Endodermal cell (in vitro differentiated cells): ENCODE measurements around the gene MEPE. TPM values are rescaled to one million over a fixed set of nuclear protein-coding genes. Genes with fewer than 3 reads are reported as not detected.

Source experiments
- DNase-seq: peaks from one replicate; pipeline ENCODE4 v3.0.0-alpha.2; 2017
- H3K27ac ChIP-seq: 2 replicates; pipeline ENCODE4 v1.5.1; 2013; ENCODE audit warnings: mild to moderate bottlenecking, low read depth, low read length, moderate library complexity
- H3K27me3 ChIP-seq: 2 replicates; pipeline ENCODE4 v1.6.1; 2013; ENCODE audit warnings: mild to moderate bottlenecking, low read length, moderate library complexity; ENCODE audit not compliant: insufficient read depth, control insufficient read depth, poor library complexity, severe bottlenecking
- H3K36me3 ChIP-seq: 2 replicates; pipeline ENCODE4 v1.7.0; 2013; ENCODE audit warnings: mild to moderate bottlenecking, low read length, moderate library complexity; ENCODE audit not compliant: control insufficient read depth, insufficient read depth
- H3K4me1 ChIP-seq: one replicate; pipeline ENCODE4 v1.7.0; 2013; ENCODE audit warnings: low read length; ENCODE audit not compliant: control insufficient read depth, insufficient read depth
- H3K4me3 ChIP-seq: 2 replicates; pipeline ENCODE4 v1.5.1; 2013; ENCODE audit warnings: mild to moderate bottlenecking, low read length, moderate library complexity
- H3K9ac ChIP-seq: 2 replicates; pipeline ENCODE4 v1.6.1; 2013; ENCODE audit warnings: mild to moderate bottlenecking, low read length, moderate library complexity; ENCODE audit not compliant: poor library complexity, severe bottlenecking; ENCODE audit errors: extremely low read depth
- H3K9me3 ChIP-seq: 2 replicates; pipeline ENCODE4 v1.6.1; 2013; ENCODE audit warnings: mild to moderate bottlenecking, low read length, moderate library complexity; ENCODE audit not compliant: control insufficient read depth
- H3K27ac Mint-ChIP-seq: 2 replicates; pipeline ENCODE4 v1.8.0; 2020; ENCODE audit warnings: mixed read lengths
- H3K27me3 Mint-ChIP-seq: 2 replicates; pipeline ENCODE4 v1.8.0; 2021; ENCODE audit warnings: mild to moderate bottlenecking, mixed read lengths; ENCODE audit not compliant: insufficient read depth
- H3K36me3 Mint-ChIP-seq: 2 replicates; pipeline ENCODE4 v1.8.0; 2020; ENCODE audit warnings: low read depth, mixed read lengths
- H3K4me1 Mint-ChIP-seq: 2 replicates; pipeline ENCODE4 v1.8.0; 2020; ENCODE audit warnings: mixed read lengths
- H3K4me3 Mint-ChIP-seq: 2 replicates; pipeline ENCODE4 v1.8.0; 2020; ENCODE audit warnings: mild to moderate bottlenecking, moderate library complexity, mixed read lengths
- H3K9me3 Mint-ChIP-seq: 2 replicates; pipeline ENCODE4 v1.8.0; 2020; ENCODE audit warnings: mild to moderate bottlenecking, mixed read lengths
- CTCF ChIP-seq: fragments of 200-600 bp; sonication (generic); conservative IDR thresholded peaks from 2 replicates; pipeline ENCODE4 v1.5.0; 2021; ENCODE audit warnings: antibody characterized with exemption, mild to moderate bottlenecking
- WGBS, 2 experiments: methylation state at CpG; one replicate each; pipeline versions ENCODE4 v1.1.5 to v1.1.7; 2013; ENCODE audit warnings: missing lambda C conversion rate in 2 of 2, mixed read lengths in 1 of 2; ENCODE audit not compliant: insufficient coverage in 1 of 2, insufficient read length in 1 of 2; 5-methylcytosine and 5-hydroxymethylcytosine counted together
- total RNA-seq, 2 donors: library from RNA; stranded (reverse); fragmentation: NEBNext Ultra II Directional in 1 of 2; extraction: Animal tissue kit (Norgen Biotek cat#: 25700) in 1 of 2; gene quantifications; 2 replicates in 1 of 2; 3 replicates in 1 of 2; pipeline ENCODE4 v1.2.1, GENCODE V29; 2021

MEPE gene
- total RNA-seq, 2 donors from 2014 or later, result 0.37 to 0.89 TPM

- Histone ChIP-seq H3K4me1 (no peaks in the 10 kb centered on the region), H3K9ac (no peak overlapping the region), H3K27ac (no peak overlapping the region), H3K9me3 (peaks cover 4% of the 10 kb centered on the region), H3K27me3 (no peaks in the 10 kb centered on the region), H3K4me3 (no peak overlapping the region), H3K36me3 (peaks cover 14% of the 10 kb centered on the region)
- Mint-ChIP-seq H3K4me3 (no peak overlapping the region), H3K36me3 (peaks cover 15% of the 10 kb centered on the region), H3K27ac (no peak overlapping the region), H3K4me1 (peaks cover under 1% of the 10 kb centered on the region), H3K9me3 (no peaks in the 10 kb centered on the region), H3K27me3 (no peaks in the 10 kb centered on the region)
- DNase-seq, result no peak
- 96 to 100% methylated on average over 1 of the region's 1 CpG for WGBS, 2 experiments
- no peak for TF ChIP-seq CTCF
Measured at GRCh38 chr4:87880106-87880505, 47.3 kb downstream of the MEPE start.

DNA sequence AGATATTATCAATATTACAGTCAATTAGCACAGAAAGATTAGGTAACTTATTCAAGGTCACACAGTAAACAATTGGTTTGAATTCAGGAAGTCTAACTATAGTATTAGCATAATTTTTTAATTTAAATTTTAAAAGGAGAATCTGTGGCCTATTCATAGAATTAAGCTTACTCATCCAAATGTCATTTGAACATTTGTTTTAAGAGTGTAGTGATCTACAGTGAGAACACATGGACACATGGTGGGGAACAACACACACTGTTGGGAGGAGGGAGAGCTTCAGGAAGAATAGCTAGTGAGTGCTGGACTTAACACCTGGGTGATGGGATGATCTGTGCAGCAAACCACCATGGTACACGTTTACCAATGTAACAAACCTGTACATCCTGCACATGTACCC is 48.3 kb downstream of the MEPE start:
- WGBS, 2 experiments, result 90% methylated on average over 1 of the region's 1 CpG; no CpG with 5 or more reads in 1 of the 2 experiments
- H3K27me3 Mint-ChIP-seq, result no peaks in the 10 kb centered on the region
- no peak for TF ChIP-seq CTCF
- no peak overlapping the region for H3K27ac Mint-ChIP-seq
- H3K9me3 ChIP-seq, result peaks cover 4% of the 10 kb centered on the region
- peaks cover 7% of the 10 kb centered on the region for H3K4me1 Mint-ChIP-seq
- no peaks in the 10 kb centered on the region for H3K4me1 ChIP-seq
- H3K36me3 ChIP-seq, result peaks cover 14% of the 10 kb centered on the region
- no peak overlapping the region for H3K4me3 Mint-ChIP-seq
- H3K27me3 ChIP-seq, result no peaks in the 10 kb centered on the region
- H3K36me3 Mint-ChIP-seq, result peaks cover 15% of the 10 kb centered on the region
- no peak overlapping the region for H3K9ac ChIP-seq
- no peaks in the 10 kb centered on the region for H3K9me3 Mint-ChIP-seq
- DNase-seq, result no peak
- H3K4me3 ChIP-seq, result no peak overlapping the region
- H3K27ac ChIP-seq, result no peak overlapping the region

DNA sequence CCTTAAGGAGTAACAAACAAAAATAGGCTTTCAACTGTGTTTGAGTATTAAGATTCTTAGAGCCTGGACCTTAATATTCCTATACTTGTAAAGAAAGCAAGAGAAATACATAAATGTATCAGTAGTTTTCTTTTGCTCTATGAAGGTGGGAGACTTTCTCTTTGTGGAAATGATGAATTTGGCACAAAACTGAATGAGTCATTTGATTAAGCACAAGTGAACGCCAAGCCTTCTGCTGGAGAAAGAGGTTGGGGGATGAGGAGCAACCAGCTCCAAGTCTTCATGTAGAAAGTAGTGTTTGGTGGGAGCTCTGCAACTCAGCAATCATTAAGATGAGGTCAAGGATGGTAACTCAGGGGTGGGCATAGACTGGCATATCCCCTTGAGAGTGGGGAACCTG is 49.6 kb downstream of the MEPE start:
- WGBS, 2 experiments, result 60 to 96% methylated on average over 1 of the region's 1 CpG
- H3K4me3 ChIP-seq, result no peak overlapping the region
- H3K9ac ChIP-seq, result no peak overlapping the region
- Mint-ChIP-seq H3K27me3 (no peaks in the 10 kb centered on the region), H3K9me3 (no peaks in the 10 kb centered on the region), H3K4me3 (no peak overlapping the region), H3K27ac (no peak overlapping the region), H3K36me3 (peaks cover 18% of the 10 kb centered on the region), H3K4me1 (peaks cover 7% of the 10 kb centered on the region)
- DNase-seq, result no peak
- no peaks in the 10 kb centered on the region for H3K27me3 ChIP-seq
- H3K36me3 ChIP-seq, result peaks cover 12% of the 10 kb centered on the region
- TF ChIP-seq CTCF, result no peak
- no peaks in the 10 kb centered on the region for H3K4me1 ChIP-seq
- peaks cover 6% of the 10 kb centered on the region for H3K9me3 ChIP-seq
- H3K27ac ChIP-seq, result no peak overlapping the region
